HepG2 (cell line): ENCODE data around the gene CNOT6. TPM values are rescaled to one million over a fixed set of nuclear protein-coding genes. Genes with fewer than 3 reads are reported as not detected.

Experiments
- ATAC-seq: fragments of 200-7000 bp; cut with Tn5 transposase; 3 replicates; pipeline ENCODE4 v1.9.1; 2020; ENCODE audit warnings: mild to moderate bottlenecking, moderate library complexity
- BruUV-seq: library from RNA; stranded (reverse); fragments of 400-500 nt; replicated peaks from 2 replicates; lab custom pipeline; 2021; lab: Mats Ljungman, UMichigan
- CTCF ChIA-PET: fragments of 300-600 bp; formaldehyde crosslinking; extraction: SDS; loops from one replicate; lab custom pipeline; 2021; ENCODE audit warnings: low total read pairs, inconsistent platforms, low intra/inter-chr PET ratio; lab: Yijun Ruan, JAX
- POLR2A ChIA-PET: fragments of 350-600 bp; sonication (Branson Sonifier 250); formaldehyde crosslinking; loops from one replicate; lab custom pipeline; 2020; ENCODE audit warnings: antibody characterized with exemption, inconsistent platforms; lab: Yijun Ruan, JAX
- DNase-seq: peaks from one replicate; pipeline ENCODE4 v3.0.0-alpha.2; 2015; ENCODE audit warnings: low spot score
- FAIRE-seq: peaks from 3 replicates; lab custom pipeline; 2011; peaks lifted over from hg19 to GRCh38; lab: Jason Lieb, UNC
- H2AFZ ChIP-seq: one replicate; pipeline ENCODE4 v1.6.1; 2011; ENCODE audit warnings: low read length, inconsistent platforms
- H3K27ac ChIP-seq: fragments of 300-600 bp; 3 replicates; pipeline ENCODE4 v1.8.0; 2011; ENCODE audit warnings: mixed run types, mild to moderate bottlenecking, mixed read lengths, low read length, inconsistent platforms; ENCODE audit not compliant: insufficient read depth; ENCODE audit errors: extremely low read length
- H3K27me3 ChIP-seq, 2 experiments: fragments of 200-600 bp in 1 of 2; 2 replicates in 1 of 2; 3 replicates in 1 of 2; pipeline versions ENCODE4 v1.6.0 to v1.8.0; 2011; ENCODE audit warnings: low read length in 2 of 2, mild to moderate bottlenecking in 2 of 2, moderate library complexity in 2 of 2, inconsistent platforms in 1 of 2; ENCODE audit not compliant: insufficient read depth in 2 of 2, control insufficient read depth in 1 of 2
- H3K36me3 ChIP-seq, 2 experiments: fragments of 200-600 bp in 1 of 2; replicated peaks in 1 of 2; 2 replicates in 1 of 2; 3 replicates in 1 of 2; pipeline versions ENCODE4 v1.5.1 to v1.8.0; 2011; ENCODE audit warnings: low read length in 2 of 2, inconsistent platforms in 1 of 2; ENCODE audit not compliant: insufficient read depth in 2 of 2, control insufficient read depth in 1 of 2
- H3K4me1 ChIP-seq: 2 replicates; pipeline ENCODE4 v1.5.1; 2012; ENCODE audit warnings: low read length, inconsistent platforms; ENCODE audit not compliant: insufficient read depth
- H3K4me2 ChIP-seq: 2 replicates; pipeline ENCODE4 v1.6.0; 2011; ENCODE audit warnings: low read depth, low read length, inconsistent platforms
- H3K4me3 ChIP-seq, 3 experiments: fragments of 200-600 bp in 1 of 3; sonication (generic), shearing (Covaris generic) in 1 of 3; replicated peaks in 1 of 3; 2 replicates each; pipeline ENCODE4 v1.5.1; 2011 to 2016; ENCODE audit warnings: low read length in 3 of 3, inconsistent platforms in 2 of 3, low read depth in 2 of 3, mild to moderate bottlenecking in 2 of 3, control low read depth in 1 of 3, mixed read lengths in 1 of 3; ENCODE audit not compliant: insufficient read depth in 1 of 3
- H3K79me2 ChIP-seq: one replicate; pipeline ENCODE4 v1.6.1; 2011; ENCODE audit warnings: low read length, inconsistent platforms; ENCODE audit not compliant: insufficient read depth
- H3K9ac ChIP-seq: 2 replicates; pipeline ENCODE4 v1.6.0; 2011; ENCODE audit warnings: mild to moderate bottlenecking, low read depth, low read length, inconsistent platforms; ENCODE audit not compliant: insufficient read depth
- H3K9me3 ChIP-seq: 2 replicates; pipeline ENCODE4 v1.5.1; 2012; ENCODE audit warnings: mild to moderate bottlenecking, low read length
- H4K20me1 ChIP-seq: 2 replicates; pipeline ENCODE4 v1.6.0; 2011; ENCODE audit warnings: inconsistent platforms, mild to moderate bottlenecking, low read length, moderate library complexity; ENCODE audit not compliant: insufficient read depth
- BRCA1 ChIP-seq: sonication (generic); formaldehyde crosslinking; IDR thresholded peaks from 2 replicates; pipeline ENCODE4 v1.4.0; 2020; ENCODE audit warnings: missing genetic modification reagents
- MYNN ChIP-seq: sonication (generic); formaldehyde crosslinking; IDR thresholded peaks from 2 replicates; pipeline ENCODE4 v1.4.0; 2020; ENCODE audit warnings: mild to moderate bottlenecking, low read depth, missing genetic modification reagents
- SOX13 ChIP-seq, 3 experiments: fragments of 450-650 bp in 1 of 3; sonication (generic) in 1 of 3; formaldehyde crosslinking in 1 of 3; IDR thresholded peaks in 2 of 3; conservative IDR thresholded peaks in 1 of 3; 2 replicates each; pipeline versions ENCODE4 v1.5.0 to v1.6.1; 2016 to 2020; ENCODE audit warnings: antibody characterized with exemption in 1 of 3, mild to moderate bottlenecking in 1 of 3, missing compliant biosample characterization in 1 of 3, missing genetic modification reagents in 1 of 3, moderate library complexity in 1 of 3
- SP1 ChIP-seq, 2 experiments: fragments of 450-650 bp in 1 of 2; sonication (generic) in 1 of 2; formaldehyde crosslinking in 1 of 2; IDR thresholded peaks; 2 replicates each; pipeline versions ENCODE4 v1.4.0 to v1.6.1; 2016 to 2020; ENCODE audit warnings: missing genetic modification reagents in 1 of 2
- SP2 ChIP-seq: sonication (generic); formaldehyde crosslinking; IDR thresholded peaks from 2 replicates; pipeline ENCODE4 v1.5.1; 2020; ENCODE audit warnings: mild to moderate bottlenecking, missing genetic modification reagents
- TBL1XR1 ChIP-seq: fragments of 150-350 bp; IDR thresholded peaks from 2 replicates; pipeline ENCODE4 v1.6.1; 2014; ENCODE audit warnings: borderline replicate concordance, low read length; ENCODE audit not compliant: partially characterized antibody
- TCF12 ChIP-seq, 2 experiments: fragments of 450-650 bp in 1 of 2; sonication (generic) in 1 of 2; formaldehyde crosslinking in 1 of 2; IDR thresholded peaks; 2 replicates each; pipeline versions ENCODE4 v1.6.1 to v1.8.0; 2017 to 2022; ENCODE audit warnings: antibody characterized with exemption in 1 of 2, mild to moderate bottlenecking in 1 of 2, missing genetic modification reagents in 1 of 2, moderate library complexity in 1 of 2
- TFDP1 ChIP-seq: IDR thresholded peaks from 2 replicates; pipeline ENCODE4 v1.6.1; 2016; ENCODE audit warnings: missing compliant biosample characterization, missing genetic modification reagents, borderline replicate concordance
- THYN1 ChIP-seq: sonication (generic); formaldehyde crosslinking; IDR thresholded peaks from 2 replicates; pipeline ENCODE4 v1.8.1; 2023; ENCODE audit warnings: low read depth, mild to moderate bottlenecking, moderate library complexity, missing genetic modification reagents, borderline replicate concordance
- TSC22D2 ChIP-seq: sonication (generic); formaldehyde crosslinking; IDR thresholded peaks from 2 replicates; pipeline ENCODE4 v1.5.1; 2020; ENCODE audit warnings: missing genetic modification reagents, mild to moderate bottlenecking, borderline replicate concordance
- ZNF12 ChIP-seq: sonication (generic); formaldehyde crosslinking; IDR thresholded peaks from 2 replicates; pipeline ENCODE4 v1.5.0; 2020; ENCODE audit warnings: missing genetic modification reagents
- ZNF180 ChIP-seq: sonication (generic); formaldehyde crosslinking; IDR thresholded peaks from 2 replicates; pipeline ENCODE4 v1.4.0; 2020; ENCODE audit warnings: low read depth, missing genetic modification reagents, borderline replicate concordance
- ZNF253 ChIP-seq: sonication (generic); formaldehyde crosslinking; IDR thresholded peaks from 2 replicates; pipeline ENCODE4 v1.8.0; 2022; ENCODE audit warnings: mild to moderate bottlenecking, missing genetic modification reagents, borderline replicate concordance
- ZNF282 ChIP-seq: fragments of 450-650 bp; IDR thresholded peaks from 2 replicates; pipeline ENCODE4 v1.6.1; 2018; ENCODE audit not compliant: partially characterized antibody
- ZNF501 ChIP-seq: sonication (generic); formaldehyde crosslinking; IDR thresholded peaks from 2 replicates; pipeline ENCODE4 v1.5.1; 2020; ENCODE audit warnings: mild to moderate bottlenecking, moderate library complexity, missing genetic modification reagents
- ZNF580 ChIP-seq: IDR thresholded peaks from 2 replicates; pipeline ENCODE4 v1.6.1; 2016; ENCODE audit warnings: low read depth, borderline replicate concordance
- ZNF747 ChIP-seq: sonication (generic); formaldehyde crosslinking; IDR thresholded peaks from 2 replicates; pipeline ENCODE4 v1.8.1; 2023; ENCODE audit warnings: missing genetic modification reagents, mild to moderate bottlenecking, borderline replicate concordance
- ZNF782 ChIP-seq: sonication (generic); formaldehyde crosslinking; IDR thresholded peaks from 2 replicates; pipeline ENCODE4 v1.4.0; 2020; ENCODE audit warnings: missing genetic modification reagents, mild to moderate bottlenecking, borderline replicate concordance
- WGBS: methylation state at CpG from one replicate; pipeline ENCODE4 v1.1.6; 2017; ENCODE audit warnings: low lambda C conversion rate; 5-methylcytosine and 5-hydroxymethylcytosine counted together
- in situ Hi-C: cut with HindIII; loops from 2 replicates; pipeline ENCODE4 v1.10.0; 2017; ENCODE audit warnings: low pct_unique_long_range_greater_than_20kb; ENCODE audit not compliant: extremely low pct_ligation_motif_present
- intact Hi-C: fragments of 100-400 bp; cut with micrococcal nuclease; formaldehyde crosslinking; loops from one replicate; pipeline ENCODE4 v1.10.0; 2022; ENCODE audit not compliant: unreplicated experiment
- polyA plus RNA-seq, 8 experiments: library from polyadenylated mRNA; depleted of rRNA in 3 of 8; stranded (reverse) in 7 of 8; unstranded in 1 of 8; fragments of >200 nt; fragmentation: Illumina TruSeq in 4 of 8; extraction: Trizol in 4 of 8; gene quantifications; 2 replicates each; pipeline versions ENCODE4 v1.2.1 to v1.2.3, GENCODE V29; 2011 to 2016; ENCODE audit warnings: low read depth in 4 of 8, missing spikeins in 1 of 8, mixed read lengths in 1 of 8; ENCODE audit not compliant: insufficient read depth in 1 of 8
- total RNA-seq, 5 experiments: library from RNA; depleted of rRNA; stranded (reverse); fragments of >200 nt; fragmentation: Illumina TruSeq; extraction: Trizol; gene quantifications; 2 replicates each; pipeline ENCODE4 v1.2.3, GENCODE V29; 2016; ENCODE audit warnings: low read depth in 1 of 5

CNOT6 gene
- total and polyA plus RNA-seq, 2 of the 13 experiments (the other 11 are each of a cell fraction or from before 2014, with no cell fraction given), result 8.8 to 9.1 TPM

- peaks cover 2 to 39% of the 10 kb centered on the region in 2 experiments for H3K36me3 ChIP-seq
- 97% methylated on average over 4 of the region's 4 CpGs for WGBS
- in situ Hi-C loops, result no loop called here
These were observed 41.4 kb downstream of the CNOT6 start for GRCh38 chr5:180535573-180535972.

More at GRCh38 chr5:180535573-180535972, 41.4 kb downstream of the CNOT6 start:
- H3K27me3 ChIP-seq, result no peaks in the 10 kb centered on the region
- ChIA-PET CTCF (no interaction called here), POLR2A (no interaction called here)
- TF ChIP-seq MYNN (CRISPR knock-in tag) (no peak), ZNF501 (CRISPR knock-in tag) (no peak), SP2 (CRISPR knock-in tag) (no peak), TCF12 (IDR thresholded peaks at IDR 0.05) (no peak), TCF12 (CRISPR knock-in tag; IDR thresholded peaks at IDR 0.05) (no peak), ZNF282 (no peak), ZNF12 (no peak), ZNF180 (CRISPR knock-in tag) (no peak), SOX13 (IDR thresholded peaks at IDR 0.05) (no peak), SOX13 (CRISPR knock-in tag; conservative IDR thresholded peaks at IDR 0.05 in 1 of 2, IDR thresholded peaks at IDR 0.05 in 1 of 2) (no peak), ZNF747 (CRISPR knock-in tag) (no peak), SP1 (IDR thresholded peaks at IDR 0.05) (no peak), SP1 (CRISPR knock-in tag; IDR thresholded peaks at IDR 0.05) (no peak), TSC22D2 (CRISPR knock-in tag) (no peak), TBL1XR1 (no peak), ZNF580 (CRISPR knock-in tag) (no peak), THYN1 (CRISPR knock-in tag) (no peak), ZNF782 (CRISPR knock-in tag) (no peak), TFDP1 (CRISPR knock-in tag) (no peak), ZNF253 (CRISPR knock-in tag) (no peak), BRCA1 (no peak)
- FAIRE-seq (no peak), DNase-seq (no peak), ATAC-seq (no peak)
- no peak overlapping the region for H3K4me3 ChIP-seq
- peaks cover 23% of the 10 kb centered on the region for H3K79me2 ChIP-seq
- no peak overlapping the region for H3K27ac ChIP-seq
- H3K9me3 ChIP-seq, result no peaks in the 10 kb centered on the region
- no peaks in the 10 kb centered on the region for H3K4me1 ChIP-seq
- BruUV-seq, result no TSS peak
- no peak overlapping the region for H3K4me2 ChIP-seq
- peaks cover 4% of the 10 kb centered on the region; the same call in 1 of the 2 replicates for H4K20me1 ChIP-seq
- H2AFZ ChIP-seq, result no peak overlapping the region
- H3K9ac ChIP-seq, result no peak overlapping the region
- intact Hi-C loops, result no loop called here
